Upper lobe of left lung (tissue), 4 donors: ENCODE measurements around the gene LTN1.
"Not testable (repeated sequence)": the region's sequence is repeated elsewhere in the genome, so short reads cannot be mapped to it uniquely, and the experiment has no call there.

Experiments
- CTCF ChIP-seq, 6 experiments: fragments of 450-650 bp in 4 of 6; fragments of 200-600 bp in 2 of 6; sonication (generic) in 2 of 6; IDR thresholded peaks; one replicate each; pipeline ENCODE4 v1.5.1; 2016 to 2019; ENCODE audit warnings: antibody characterized with exemption in 6 of 6
- POLR2A ChIP-seq, 4 donors: fragments of 450-650 bp; IDR thresholded peaks; one replicate each; pipeline ENCODE4 v1.5.1; 2016 to 2017; ENCODE audit warnings: antibody characterized with exemption in 4 of 4, mild to moderate bottlenecking in 2 of 4

GRCh38 chr21:28931708-28932372 is 60.8 kb downstream of the LTN1 start:
- not testable (repeated sequence) for TF ChIP-seq POLR2A, CTCF (IDR thresholded peaks at IDR 0.05)
